A549 (cell line): ENCODE results near the gene TMTC1. TPM values are rescaled to one million over a fixed set of nuclear protein-coding genes. Genes with fewer than 3 reads are reported as not detected.

ENCODE experiments used
- ATAC-seq, 2 experiments: fragments of 200-7000 bp in 1 of 2; fragments of >200 bp in 1 of 2; cut with Nextera tagmentation in 1 of 2; cut with Tn5 transposase in 1 of 2; 3 replicates each; pipeline versions ENCODE4 v1.8.0 to v1.9.1; 2018 to 2020; ENCODE audit warnings: mild to moderate bottlenecking in 1 of 2, moderate library complexity in 1 of 2
- CTCF ChIA-PET: fragments of 300-600 bp; sonication (Branson Sonifier 250); formaldehyde crosslinking; extraction: SDS; loops from one replicate; lab custom pipeline; 2021; ENCODE audit warnings: antibody characterized with exemption, inconsistent platforms; lab: Yijun Ruan, JAX
- POLR2A ChIA-PET: fragments of 350-600 bp; formaldehyde crosslinking; extraction: SDS; loops from one replicate; lab custom pipeline; 2021; ENCODE audit warnings: antibody characterized with exemption, inconsistent platforms; lab: Yijun Ruan, JAX
- DNase-seq, 2 experiments: peaks; one replicate each; pipeline versions ENCODE4 v3.0.0 to v3.0.0-alpha.2; 2011 to 2016; ENCODE audit warnings: low read depth in 1 of 2, low spot score in 1 of 2
- FAIRE-seq: peaks from 2 replicates; lab custom pipeline; 2011; peaks lifted over from hg19 to GRCh38; lab: Jason Lieb, UNC
- H3K27ac ChIP-seq, 2 experiments: fragments of >200 bp; sonication (Bioruptor Twin); formaldehyde crosslinking; 3 replicates each; pipeline ENCODE4 v1.5.1; 2016 to 2017
- H3K4me1 ChIP-seq: fragments of >200 bp; sonication (Bioruptor Twin); formaldehyde crosslinking; 3 replicates; pipeline ENCODE4 v1.6.1; 2016
- H3K4me2 ChIP-seq: fragments of >200 bp; sonication (Bioruptor Twin); formaldehyde crosslinking; 3 replicates; pipeline ENCODE4 v1.6.1; 2016
- H3K4me3 ChIP-seq: fragments of >200 bp; sonication (Bioruptor Twin); formaldehyde crosslinking; 3 replicates; pipeline ENCODE4 v1.5.1; 2016
- H3K9me3 ChIP-seq: fragments of >200 bp; sonication (Bioruptor Twin); formaldehyde crosslinking; 3 replicates; pipeline ENCODE4 v1.6.1; 2016
- ATOH8 ChIP-seq: fragments of 250-450 bp; sonication (Bioruptor Pico); IDR thresholded peaks from 2 replicates; pipeline ENCODE4 v1.5.0; 2020; ENCODE audit warnings: low read depth, mild to moderate bottlenecking, moderate library complexity
- BHLHE40 ChIP-seq: IDR thresholded peaks from 2 replicates; pipeline ENCODE4 v1.6.1; 2012; ENCODE audit warnings: low read depth, low read length, inconsistent platforms
- CBX2 ChIP-seq: fragments of 200-600 bp; sonication (generic); IDR thresholded peaks from 2 replicates; pipeline ENCODE4 v1.6.1; 2016; ENCODE audit warnings: low read depth, mild to moderate bottlenecking, borderline replicate concordance
- CEBPB ChIP-seq, 2 experiments: fragments of >200 bp in 1 of 2; sonication (Bioruptor Twin) in 1 of 2; formaldehyde crosslinking in 1 of 2; IDR thresholded peaks; 2 replicates each; pipeline ENCODE4 v1.6.1; 2012 to 2016
- EHF ChIP-seq: fragments of 250-450 bp; sonication (Bioruptor Pico); IDR thresholded peaks from 2 replicates; pipeline ENCODE4 v1.5.0; 2020; ENCODE audit warnings: mild to moderate bottlenecking
- EP300 ChIP-seq, 2 experiments: fragments of >200 bp; sonication (Bioruptor Twin); formaldehyde crosslinking; IDR thresholded peaks; 2 replicates in 1 of 2; 3 replicates in 1 of 2; pipeline ENCODE4 v1.6.1; 2016 to 2017
- ESRRA ChIP-seq: fragments of 150-350 bp; IDR thresholded peaks from 2 replicates; pipeline ENCODE4 v1.6.1; 2014; ENCODE audit warnings: mild to moderate bottlenecking, low read length, borderline replicate concordance
- FOXS1 ChIP-seq: fragments of 250-450 bp; sonication (Bioruptor Pico); IDR thresholded peaks from 2 replicates; pipeline ENCODE4 v1.5.0; 2020; ENCODE audit warnings: mild to moderate bottlenecking, moderate library complexity
- HDAC2 ChIP-seq: fragments of 200-600 bp; sonication (generic); IDR thresholded peaks from 2 replicates; pipeline ENCODE4 v1.6.1; 2016
- HMGXB4 ChIP-seq: fragments of 250-450 bp; sonication (Bioruptor Pico); IDR thresholded peaks from 2 replicates; pipeline ENCODE4 v1.5.0; 2021; ENCODE audit warnings: mild to moderate bottlenecking, moderate library complexity, borderline replicate concordance
- HOXB13 ChIP-seq: fragments of 250-450 bp; sonication (Bioruptor Pico); IDR thresholded peaks from 2 replicates; pipeline ENCODE4 v1.5.0; 2020; ENCODE audit warnings: low read depth, mild to moderate bottlenecking, moderate library complexity
- HOXB5 ChIP-seq: fragments of 250-450 bp; sonication (Bioruptor Pico); IDR thresholded peaks from 2 replicates; pipeline ENCODE4 v1.5.0; 2020; ENCODE audit warnings: mild to moderate bottlenecking, moderate library complexity
- KDM1A ChIP-seq: fragments of 200-600 bp; sonication (generic); IDR thresholded peaks from 2 replicates; pipeline ENCODE4 v1.6.1; 2016; ENCODE audit warnings: low read depth, mild to moderate bottlenecking
- KDM5A ChIP-seq: fragments of 200-600 bp; sonication (generic); IDR thresholded peaks from 2 replicates; pipeline ENCODE4 v1.6.1; 2016; ENCODE audit warnings: antibody characterized with exemption, mild to moderate bottlenecking
- MAFK ChIP-seq: fragments of 450-650 bp; IDR thresholded peaks from 2 replicates; pipeline ENCODE4 v1.6.1; 2014; ENCODE audit not compliant: partially characterized antibody
- MAZ ChIP-seq: fragments of 150-350 bp; IDR thresholded peaks from 2 replicates; pipeline ENCODE4 v1.6.1; 2014; ENCODE audit warnings: antibody characterized with exemption, low read depth, low read length, borderline replicate concordance
- MYC ChIP-seq: IDR thresholded peaks from 2 replicates; pipeline ENCODE4 v1.6.1; 2012; ENCODE audit warnings: mild to moderate bottlenecking, inconsistent platforms, low read length, improper control_type of control experiment, borderline replicate concordance
- NFE2L2 ChIP-seq: fragments of 150-350 bp; conservative IDR thresholded peaks from 2 replicates; pipeline ENCODE4 v1.6.1; 2014; ENCODE audit warnings: low read length
- POLR2A ChIP-seq: IDR thresholded peaks from 2 replicates; pipeline ENCODE4 v1.6.1; 2012; ENCODE audit warnings: mild to moderate bottlenecking, low read length
- POLR2AphosphoS2 ChIP-seq: conservative IDR thresholded peaks from 2 replicates; pipeline ENCODE4 v1.6.1; 2012; ENCODE audit warnings: low read length, improper control_type of control experiment, inconsistent platforms
- RCOR1 ChIP-seq: fragments of 150-350 bp; IDR thresholded peaks from 2 replicates; pipeline ENCODE4 v1.6.1; 2014; ENCODE audit warnings: antibody characterized with exemption, low read length, low read depth
- RFX5 ChIP-seq: fragments of 450-650 bp; IDR thresholded peaks from 2 replicates; pipeline ENCODE4 v1.7.1; 2014; ENCODE audit warnings: antibody characterized with exemption, mild to moderate bottlenecking, moderate library complexity
- RNF2 ChIP-seq: fragments of 200-600 bp; sonication (generic); IDR thresholded peaks from 2 replicates; pipeline ENCODE4 v1.6.1; 2016; ENCODE audit warnings: low read depth, mild to moderate bottlenecking, antibody characterized with exemption, moderate library complexity, borderline replicate concordance
- SMC3 ChIP-seq: fragments of >200 bp; sonication (Bioruptor Twin); formaldehyde crosslinking; IDR thresholded peaks from 3 replicates; pipeline ENCODE4 v1.6.1; 2018; ENCODE audit warnings: inconsistent platforms
- SREBF2 ChIP-seq: fragments of 450-650 bp; IDR thresholded peaks from 2 replicates; pipeline ENCODE4 v1.6.1; 2014; ENCODE audit warnings: mild to moderate bottlenecking, moderate library complexity
- TP53 ChIP-seq: fragments of 250-450 bp; sonication (Bioruptor Pico); IDR thresholded peaks from 2 replicates; pipeline ENCODE4 v1.5.0; 2021; ENCODE audit warnings: mild to moderate bottlenecking, moderate library complexity
- ZC3H11A ChIP-seq: fragments of 450-650 bp; IDR thresholded peaks from 2 replicates; pipeline ENCODE4 v1.6.1; 2014; ENCODE audit warnings: antibody characterized with exemption, mild to moderate bottlenecking
- ZNF302 ChIP-seq: fragments of 250-450 bp; sonication (Bioruptor Pico); IDR thresholded peaks from 2 replicates; pipeline ENCODE4 v1.9.0; 2021; ENCODE audit warnings: inconsistent platforms, mild to moderate bottlenecking, moderate library complexity
- WGBS: methylation state at CpG from one replicate; pipeline ENCODE4 v1.1.6; 2017; ENCODE audit errors: missing lambda C conversion rate; 5-methylcytosine and 5-hydroxymethylcytosine counted together
- polyA plus RNA-seq, 4 experiments: library from polyadenylated mRNA; depleted of rRNA in 3 of 4; stranded (reverse); fragments of >200 nt; fragmentation: RNase III in 1 of 4; extraction: RNeasy Plus Mini Kit Qiagen cat#74134 plus additional on column Dnase treatment in 1 of 4; gene quantifications; 2 replicates in 3 of 4; 3 replicates in 1 of 4; pipeline ENCODE4 v1.2.3, GENCODE V29; 2011 to 2017
- TF ChIP-seq, protein P1 (sequence below): fragments of 150-350 bp; IDR thresholded peaks from 2 replicates; pipeline ENCODE4 v1.6.1; 2014; ENCODE audit warnings: low read depth, mild to moderate bottlenecking, low read length
- TF ChIP-seq, protein P2 (sequence below): IDR thresholded peaks from 2 replicates; pipeline ENCODE4 v1.6.1; 2012
- TF ChIP-seq, protein P3 (sequence below): fragments of >200 bp; sonication (Bioruptor Twin); formaldehyde crosslinking; IDR thresholded peaks from 2 replicates; pipeline ENCODE4 v1.6.1; 2016

TMTC1 gene
- polyA plus RNA-seq, 2 of the 4 experiments (the other 2 are of a cell fraction) = 0.28 TPM; not detected in 1

DNA sequence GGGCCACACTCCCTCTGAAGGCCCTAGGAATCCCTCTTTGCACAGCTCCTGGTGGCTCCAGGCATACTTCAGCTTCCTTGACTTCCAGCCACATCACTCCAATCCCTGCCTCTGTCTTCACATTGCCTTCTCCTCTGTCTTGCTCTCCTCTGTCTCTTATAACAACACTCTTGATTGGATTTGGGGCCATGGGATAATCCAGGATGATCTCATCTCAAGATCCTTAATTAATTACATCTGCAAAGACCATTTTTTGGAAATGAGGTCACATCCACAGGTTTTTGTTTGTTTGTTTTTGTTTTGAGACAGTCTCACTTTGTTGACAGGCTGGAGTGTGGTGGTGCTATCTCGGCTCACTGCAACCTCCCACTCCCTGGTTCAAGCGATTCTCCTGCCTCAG lies 88.7 kb downstream of the TMTC1 start (continued):
- TF ChIP-seq POLR2AphosphoS2 (no peak), RFX5 (no peak), ZNF302 (CRISPR knock-in tag) (no peak)

DNA sequence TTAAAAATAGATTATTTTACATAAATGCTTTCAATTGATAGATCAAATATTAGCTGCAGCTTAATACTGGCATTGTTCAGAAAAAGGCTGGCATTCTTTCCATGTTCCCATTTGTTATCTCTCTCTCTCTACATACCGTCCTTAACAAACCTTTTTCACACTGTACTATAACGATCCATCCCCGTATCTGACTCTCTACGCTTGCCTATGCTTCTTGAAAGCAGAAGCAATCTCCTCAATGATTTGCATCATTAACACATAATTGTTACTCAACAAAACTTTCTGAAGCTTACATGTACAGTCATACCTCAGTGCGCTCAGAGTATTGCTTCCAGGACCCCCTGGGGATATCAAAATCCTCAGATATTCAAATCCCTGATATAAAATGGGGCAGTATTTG lies 89.7 kb downstream of the TMTC1 start:
- ATAC-seq (no peak), FAIRE-seq (no peak), DNase-seq (no peak)
- CTCF ChIA-PET = no interaction called here
- 22% methylated on average over 5 of the region's 5 CpGs for WGBS
- H3K9me3 ChIP-seq = no peaks in the 10 kb centered on the region
- no peak overlapping the region for H3K27ac ChIP-seq
- no peak for TF ChIP-seq RNF2
- TF ChIP-seq MAZ = no peak
- no peak for TF ChIP-seq ESRRA
- no peak for TF ChIP-seq NFE2L2
- no peak for TF ChIP-seq KDM5A
- TF ChIP-seq BHLHE40 = no peak
- no peak for TF ChIP-seq HOXB5 (CRISPR knock-in tag)
- TF ChIP-seq MYC = no peak
- TF ChIP-seq HOXB13 (CRISPR knock-in tag) = no peak
- TF ChIP-seq, protein P1, sequence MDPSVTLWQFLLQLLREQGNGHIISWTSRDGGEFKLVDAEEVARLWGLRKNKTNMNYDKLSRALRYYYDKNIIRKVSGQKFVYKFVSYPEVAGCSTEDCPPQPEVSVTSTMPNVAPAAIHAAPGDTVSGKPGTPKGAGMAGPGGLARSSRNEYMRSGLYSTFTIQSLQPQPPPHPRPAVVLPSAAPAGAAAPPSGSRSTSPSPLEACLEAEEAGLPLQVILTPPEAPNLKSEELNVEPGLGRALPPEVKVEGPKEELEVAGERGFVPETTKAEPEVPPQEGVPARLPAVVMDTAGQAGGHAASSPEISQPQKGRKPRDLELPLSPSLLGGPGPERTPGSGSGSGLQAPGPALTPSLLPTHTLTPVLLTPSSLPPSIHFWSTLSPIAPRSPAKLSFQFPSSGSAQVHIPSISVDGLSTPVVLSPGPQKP = no peak
- TF ChIP-seq ZNF302 (CRISPR knock-in tag) = no peak
- TF ChIP-seq CEBPB (IDR thresholded peaks at IDR 0.05) = no peak
- TF ChIP-seq EHF = no peak
- no peak for TF ChIP-seq POLR2AphosphoS2
- no peak for TF ChIP-seq POLR2A
- TF ChIP-seq ATOH8 (CRISPR knock-in tag) = no peak
- no peak for TF ChIP-seq FOXS1
- TF ChIP-seq EP300 (IDR thresholded peaks at IDR 0.05) = no peak
- H3K4me2 ChIP-seq = no peak overlapping the region
- POLR2A ChIA-PET = no interaction called here
- H3K4me1 ChIP-seq = no peaks in the 10 kb centered on the region
- H3K4me3 ChIP-seq = no peak overlapping the region

- Histone ChIP-seq H3K4me2 (no peak overlapping the region), H3K4me3 (no peak overlapping the region), H3K9me3 (no peaks in the 10 kb centered on the region), H3K27ac (no peak overlapping the region), H3K4me1 (no peaks in the 10 kb centered on the region)
- ChIA-PET POLR2A (no interaction called here), CTCF (interaction anchor here (0.6 kb wide), 1 partner anchor 137 kb away, joined by 3 read pairs; no protein-coding TSS in a partner anchor)
- FAIRE-seq = no peak
- TF ChIP-seq, protein P2, sequence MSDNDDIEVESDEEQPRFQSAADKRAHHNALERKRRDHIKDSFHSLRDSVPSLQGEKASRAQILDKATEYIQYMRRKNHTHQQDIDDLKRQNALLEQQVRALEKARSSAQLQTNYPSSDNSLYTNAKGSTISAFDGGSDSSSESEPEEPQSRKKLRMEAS = no peak
- 2% methylated on average over 3 of the region's 3 CpGs for WGBS
- no peak for ATAC-seq
- DNase-seq = no peak
Observed at GRCh38 chr12:29692237-29692636, 91.5 kb downstream of the TMTC1 start.

GRCh38 chr12:29691161-29691854 lies 92.4 kb downstream of the TMTC1 start:
- Histone ChIP-seq H3K9me3 (no peaks in the 10 kb centered on the region), H3K4me3 (no peak overlapping the region), H3K27ac (no peak overlapping the region), H3K4me2 (no peak overlapping the region), H3K4me1 (no peaks in the 10 kb centered on the region)
- ChIA-PET POLR2A (no interaction called here), CTCF (no interaction called here)
- 11% methylated on average over 7 of the region's 7 CpGs for whole genome bisulfite sequencing
- DNase-seq (no peak), FAIRE-seq (no peak), ATAC-seq (no peak)
- TF ChIP-seq KDM5A = no peak
- no peak for TF ChIP-seq MAFK
- TF ChIP-seq HMGXB4 = no peak
- TF ChIP-seq ZC3H11A = no peak
- TF ChIP-seq SREBF2 = no peak
- TF ChIP-seq POLR2A = no peak
- TF ChIP-seq TP53 (CRISPR knock-in tag) = no peak
- no peak for TF ChIP-seq HOXB5 (CRISPR knock-in tag)
- TF ChIP-seq, protein P3, sequence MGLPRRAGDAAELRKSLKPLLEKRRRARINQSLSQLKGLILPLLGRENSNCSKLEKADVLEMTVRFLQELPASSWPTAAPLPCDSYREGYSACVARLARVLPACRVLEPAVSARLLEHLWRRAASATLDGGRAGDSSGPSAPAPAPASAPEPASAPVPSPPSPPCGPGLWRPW = no peak
- TF ChIP-seq CBX2 = no peak
- no peak for TF ChIP-seq KDM1A
- TF ChIP-seq SMC3 = no peak
- TF ChIP-seq HDAC2 = no peak
- TF ChIP-seq RFX5 = no peak
- TF ChIP-seq MAZ = no peak
- TF ChIP-seq RCOR1 = no peak
